Activated T-helper 9 cell treated with anti-CD3 and anti-CD28 coated beads, Interleukin-2, amount 50 U/mL, for 16 hours (primary cell): ENCODE data around the gene SMC6.

Source experiments
- DNase-seq: peaks from one replicate; pipeline ENCODE4 v3.0.0-alpha.2; 2020; ENCODE audit warnings: low read depth

SMC6 gene

GRCh38 chr2:17753803-17754663 is at the start of gene SMC6, which contains the start of gene GEN1:
Gene SMC6 (minus strand): TSS chr2:17753810. CDS start chr2:17745946, 7,864 bp downstream.
Gene GEN1 (plus strand): TSS chr2:17754138. CDS start chr2:17759944, 5,806 bp downstream.
- peak; percentile 86 for DNase-seq

- no peak for DNase-seq
Measured at GRCh38 chr2:17800693-17801458, 47.3 kb upstream of the SMC6 start.

- no peak for DNase-seq
Measured at GRCh38 chr2:17800219-17800618, 46.6 kb upstream of the SMC6 start.

- no peak for DNase-seq
Measured at GRCh38 chr2:17799301-17800120, 45.9 kb upstream of the SMC6 start.

- no peak for DNase-seq
Measured at GRCh38 chr2:17798338-17798737, 44.7 kb upstream of the SMC6 start.

- DNase-seq, result no peak
Measured at GRCh38 chr2:17795309-17795708, 41.7 kb upstream of the SMC6 start.

GRCh38 chr2:17793803-17794354 is 40.3 kb upstream of the SMC6 start:
- no peak for DNase-seq

- no peak for DNase-seq
Measured at GRCh38 chr2:17793296-17793695, 39.7 kb upstream of the SMC6 start.

GRCh38 chr2:17792515-17792914 is 38.9 kb upstream of the SMC6 start:
- DNase-seq, result no peak

- no peak for DNase-seq
Measured at GRCh38 chr2:17791817-17792130, 38.2 kb upstream of the SMC6 start.

- DNase-seq, result no peak
Measured at GRCh38 chr2:17791121-17791816, 37.7 kb upstream of the SMC6 start.

GRCh38 chr2:17790536-17790935 is 36.9 kb upstream of the SMC6 start:
- no peak for DNase-seq

GRCh38 chr2:17788773-17789172 is 35.2 kb upstream of the SMC6 start:
- DNase-seq, result no peak

GRCh38 chr2:17786727-17787126 is 33.1 kb upstream of the SMC6 start:
- no peak for DNase-seq

- no peak for DNase-seq
Measured at GRCh38 chr2:17781482-17781881, 27.9 kb upstream of the SMC6 start.

- DNase-seq, result no peak
Measured at GRCh38 chr2:17780546-17780945, 26.9 kb upstream of the SMC6 start.

GRCh38 chr2:17772532-17772931 is 18.9 kb upstream of the SMC6 start:
- no peak for DNase-seq

- no peak for DNase-seq
Measured at GRCh38 chr2:17771956-17772355, 18.3 kb upstream of the SMC6 start.

- no peak for DNase-seq
Measured at GRCh38 chr2:17768894-17769293, 15.3 kb upstream of the SMC6 start.

- no peak for DNase-seq
Measured at GRCh38 chr2:17765398-17765797, 11.8 kb upstream of the SMC6 start.

- no peak for DNase-seq
Measured at GRCh38 chr2:17763641-17764333, 10.2 kb upstream of the SMC6 start.
